Measurements from ENCODE around the gene MAPK8IP2.
"Not testable (repeated sequence)": the region's sequence is repeated elsewhere in the genome, so short reads cannot be mapped to it uniquely, and the experiment has no call there.

Gene MAPK8IP2

GRCh38 chr22:50620593-50621355 lies 20.2 kb downstream of the MAPK8IP2 start:
- peak; percentile 68 for DNase-seq

DNA sequence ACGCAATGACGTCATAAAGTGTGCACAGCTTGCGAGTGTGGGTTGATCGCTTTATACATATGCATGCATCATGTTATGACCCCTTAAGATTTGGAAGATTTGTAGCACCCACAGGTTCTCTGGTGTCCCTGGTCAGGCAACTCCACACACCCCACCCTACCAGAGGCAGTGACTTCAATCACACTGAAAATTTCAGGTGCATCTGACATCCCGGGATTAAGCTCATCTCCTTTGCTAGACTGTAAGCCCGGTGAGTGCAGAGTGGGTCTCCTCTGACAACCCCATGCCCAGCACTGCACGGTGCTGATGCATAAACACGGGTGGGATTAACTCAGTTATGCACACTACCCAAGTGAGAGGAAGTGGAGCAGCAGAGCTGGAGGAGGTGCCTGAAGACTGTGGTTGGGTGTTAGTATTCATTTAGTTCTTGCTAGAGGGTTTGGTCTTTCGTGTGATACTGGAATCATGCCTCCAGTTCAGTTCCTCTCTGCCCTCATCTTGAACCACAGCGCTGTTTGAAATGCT lies 20.8 kb downstream of the MAPK8IP2 start:
- DNase-seq: peak; percentile 48

DNA sequence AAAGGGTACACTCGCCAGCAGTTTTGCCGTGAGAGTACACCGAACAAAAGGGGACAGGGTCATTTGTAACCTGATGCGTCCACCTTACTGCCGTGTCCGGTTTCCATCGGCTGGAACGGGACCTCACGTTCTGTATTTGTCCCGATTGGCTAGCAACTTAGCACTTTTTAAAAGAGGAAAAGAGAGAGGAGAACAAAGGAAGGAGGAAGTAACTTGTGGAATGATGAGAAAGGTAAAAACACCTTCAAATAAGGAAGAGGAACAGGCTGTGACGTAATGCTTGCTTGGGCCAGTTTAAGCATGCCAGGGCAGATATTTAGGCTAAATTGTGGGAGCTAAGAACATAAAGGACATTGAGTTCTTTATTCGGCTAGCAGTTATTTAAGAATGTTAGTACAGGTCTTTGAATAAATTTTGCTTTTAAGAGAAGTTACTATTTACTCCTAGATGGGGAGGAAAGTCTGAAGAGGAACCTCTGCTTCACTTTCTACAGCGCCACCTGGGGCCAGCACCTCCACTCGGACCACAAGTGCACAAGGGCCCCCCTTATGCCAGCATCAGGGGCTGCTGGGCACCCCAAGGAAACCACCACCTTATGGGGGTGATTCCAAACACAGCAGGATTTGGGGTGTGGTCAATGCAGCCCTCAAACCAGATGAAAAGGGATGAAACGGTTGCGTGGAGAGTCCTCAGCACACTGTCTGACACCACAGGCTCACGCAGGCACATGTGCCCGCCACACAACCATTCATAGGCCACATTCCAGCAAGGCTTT lies 21.5 kb downstream of the MAPK8IP2 start:
- DNase-seq: no peak

DNA sequence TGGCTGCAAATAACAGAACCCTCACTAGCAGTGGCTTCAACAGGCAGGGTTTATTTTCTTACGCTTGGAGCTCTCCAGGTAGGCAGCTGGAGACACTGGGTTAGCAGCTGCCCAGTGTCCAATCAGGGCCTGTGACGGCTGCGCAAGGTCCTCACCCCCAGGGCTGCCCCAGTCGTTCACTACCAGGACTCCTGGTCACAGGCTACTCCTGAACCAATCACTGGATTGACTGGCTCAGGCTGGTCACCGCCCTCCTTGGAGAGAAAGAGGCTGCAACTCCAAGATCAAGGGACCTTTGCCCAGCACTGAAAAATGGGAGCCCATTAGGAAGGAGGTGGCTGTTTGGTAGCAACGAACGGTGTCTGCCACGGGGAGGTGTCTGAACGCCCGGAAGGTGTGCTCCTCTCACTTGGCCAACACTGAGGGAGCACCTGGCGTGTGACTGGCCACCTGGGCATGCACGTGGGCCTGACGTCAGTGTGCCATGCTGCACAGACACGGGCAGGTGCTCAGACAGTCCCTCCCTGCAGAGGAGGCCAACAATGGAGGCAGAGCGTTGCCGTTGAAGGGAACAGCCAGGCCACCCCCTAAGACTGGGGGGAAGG lies 22.2 kb downstream of the MAPK8IP2 start:
- peak; percentile 62 for DNase-seq

DNA sequence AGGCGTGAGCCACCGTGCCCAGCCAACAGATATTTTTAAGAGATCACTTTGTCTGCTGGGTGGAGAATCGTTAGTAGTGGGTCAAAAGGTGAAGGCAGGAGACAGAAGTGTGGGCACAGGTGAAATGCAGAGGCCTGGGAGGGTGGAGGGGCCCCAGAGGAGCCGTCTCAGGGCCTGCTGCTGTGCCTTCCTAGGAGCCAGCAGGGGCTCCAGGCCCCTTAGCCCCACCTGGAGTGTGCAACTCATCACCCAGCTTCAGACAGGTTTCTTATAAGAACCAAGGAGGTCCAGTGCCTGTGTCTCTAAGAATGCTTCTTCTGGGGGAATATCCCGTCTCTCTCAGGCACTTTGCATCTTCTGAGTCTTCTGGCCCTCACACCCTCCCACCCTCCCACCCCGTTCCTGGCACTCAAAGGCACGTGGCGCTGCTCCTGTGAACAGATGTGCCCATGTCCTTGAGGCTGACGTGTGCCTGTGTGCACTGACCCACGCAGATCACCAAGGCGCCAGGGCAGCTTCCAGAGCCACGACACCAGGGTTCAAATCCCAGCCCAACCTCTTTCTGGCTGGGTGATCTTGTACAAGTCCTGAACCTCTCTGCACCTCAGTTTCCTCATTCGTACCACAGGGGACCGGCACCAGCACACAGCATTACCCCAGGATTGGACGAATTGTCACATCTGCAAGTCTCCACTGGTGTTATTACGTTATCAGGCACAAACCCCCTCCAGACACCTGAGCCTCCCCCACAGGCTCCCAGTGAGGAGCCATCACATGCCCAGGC lies 23.9 kb downstream of the MAPK8IP2 start:
- no peak for DNase-seq

DNA sequence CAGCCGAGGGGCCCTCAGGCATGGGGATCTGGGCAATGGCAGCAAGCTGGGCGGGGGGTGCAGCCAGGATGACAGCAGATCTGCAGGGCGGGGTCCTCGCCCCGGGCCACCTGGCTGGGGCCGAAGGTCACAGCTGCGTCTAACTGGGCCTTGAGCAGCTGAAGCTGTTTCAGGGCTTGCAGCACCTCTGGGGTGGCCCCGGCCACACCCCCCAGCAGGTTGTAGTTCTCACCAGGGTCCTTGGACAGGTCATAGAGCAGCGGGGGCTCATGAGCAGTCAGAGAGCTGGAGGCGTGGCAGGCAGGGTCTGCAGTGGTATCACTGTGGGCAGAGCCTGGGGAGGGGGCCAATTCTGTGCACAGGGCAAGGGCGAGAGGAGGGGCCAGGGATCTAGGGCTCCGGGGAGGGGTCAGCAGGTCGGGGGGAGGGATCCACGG lies 24.6 kb downstream of the MAPK8IP2 start:
- no peak for DNase-seq

DNA sequence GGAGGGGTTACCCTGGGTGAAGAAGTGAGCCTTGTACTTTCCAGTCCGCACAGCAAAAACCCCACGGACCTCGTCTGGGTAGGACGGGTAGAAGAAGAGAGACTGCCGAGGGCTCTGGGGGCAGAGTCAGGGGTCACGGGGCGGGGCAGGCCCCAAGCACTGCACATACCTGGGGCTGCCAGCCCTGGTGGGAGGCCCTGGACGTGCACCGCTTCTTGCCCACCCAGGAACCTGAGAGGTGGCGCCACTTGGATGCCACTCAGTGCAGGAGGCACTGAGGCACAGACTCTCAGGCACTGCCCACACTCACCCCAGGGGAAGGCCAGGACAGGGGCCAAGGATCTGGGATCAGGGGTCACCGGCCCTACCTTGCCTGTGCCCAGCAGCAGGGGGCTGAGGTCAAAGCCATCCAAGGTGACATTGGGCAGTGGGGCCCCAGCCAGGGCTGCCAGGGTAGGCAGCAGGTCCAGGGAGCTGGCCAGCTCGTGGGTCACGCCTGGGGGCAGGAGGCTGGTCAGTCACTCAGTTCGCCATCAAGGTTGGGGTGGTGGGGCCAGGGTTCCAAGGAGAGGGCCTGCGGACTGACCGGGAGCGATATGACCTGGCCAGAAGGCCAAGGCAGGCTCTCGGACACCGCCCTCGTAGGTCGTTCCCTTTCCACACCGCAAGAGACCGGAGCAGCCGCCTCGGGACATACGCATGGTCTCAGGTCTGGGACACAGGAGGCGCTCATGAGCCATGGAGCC lies 25.1 kb downstream of the MAPK8IP2 start:
- no peak for DNase-seq

DNA sequence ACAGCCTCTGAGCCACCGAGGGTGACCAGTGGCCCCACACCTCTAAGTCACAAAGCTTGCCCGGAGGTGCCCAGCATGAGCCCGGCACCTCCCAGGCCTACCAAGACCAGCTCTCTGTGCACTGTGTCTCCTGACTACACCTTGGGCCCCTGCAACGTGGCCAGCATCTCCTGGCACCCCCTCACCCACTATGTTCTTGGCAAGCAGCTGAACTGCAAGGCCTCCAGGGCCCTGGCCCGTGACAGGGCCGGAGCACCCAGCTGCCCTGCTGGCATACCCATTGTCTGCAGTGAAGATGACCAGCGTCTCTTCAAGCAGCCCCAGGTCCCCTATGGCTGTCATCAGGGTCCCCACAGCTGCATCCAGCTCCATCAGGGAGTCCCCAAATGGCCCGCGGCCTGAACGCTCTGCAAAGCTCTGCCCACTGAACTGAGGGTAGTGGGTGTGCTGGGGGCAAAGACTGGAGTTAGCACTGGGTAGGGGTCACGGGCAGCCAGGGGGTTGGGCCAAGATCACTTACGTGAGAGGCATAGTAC lies 25.8 kb downstream of the MAPK8IP2 start:
- no peak for DNase-seq

DNA sequence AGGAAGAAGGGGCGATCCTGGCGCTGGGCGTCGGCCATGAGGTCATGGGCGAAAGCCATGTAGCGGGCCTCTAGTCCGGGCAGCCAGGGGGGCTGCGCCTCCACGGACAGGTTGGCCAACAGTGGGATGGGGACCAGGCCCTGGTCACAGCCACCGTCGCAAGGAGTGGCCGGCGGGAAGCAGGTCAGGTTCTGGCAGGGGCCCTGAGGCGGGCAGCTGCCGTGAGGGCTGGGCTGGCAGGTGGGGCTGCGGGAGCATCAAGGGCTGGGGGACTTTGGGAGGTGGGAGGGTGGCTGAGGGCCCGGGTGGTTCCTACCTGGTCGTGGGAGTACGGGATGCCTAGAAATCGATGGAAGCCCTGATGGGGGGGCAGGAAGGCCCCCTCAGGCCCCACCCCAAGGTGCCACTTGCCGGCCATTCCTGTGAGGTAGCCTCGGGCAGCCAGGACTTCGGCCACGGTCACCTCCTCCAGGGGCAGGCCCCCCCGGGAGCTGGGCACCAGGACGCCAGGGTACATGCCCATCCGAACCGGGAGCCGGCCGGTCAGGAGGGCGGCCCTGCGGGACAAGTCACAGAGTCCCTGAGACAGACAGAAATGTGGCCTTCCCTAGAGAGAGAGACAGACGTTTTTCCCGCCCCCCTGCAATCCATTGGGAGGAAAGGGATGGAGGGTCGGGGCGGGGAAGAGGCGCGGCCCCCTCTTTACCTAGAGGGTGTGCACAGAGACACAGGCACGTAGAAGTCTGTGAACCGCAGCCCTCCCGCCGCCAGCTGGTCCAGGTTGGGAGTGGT lies 26.5 kb downstream of the MAPK8IP2 start:
- DNase-seq: no peak

- peak; percentile 70 for DNase-seq
These were observed 27.3 kb downstream of the MAPK8IP2 start, which contains the start of gene ARSA for GRCh38 chr22:50627642-50628542. Gene ARSA, minus strand, starts transcription at chr22:50628152. Its CDS starts 373 bp downstream, at chr22:50627779.

GRCh38 chr22:50628543-50629134 lies 28.0 kb downstream of the MAPK8IP2 start:
- no peak for DNase-seq

DNA sequence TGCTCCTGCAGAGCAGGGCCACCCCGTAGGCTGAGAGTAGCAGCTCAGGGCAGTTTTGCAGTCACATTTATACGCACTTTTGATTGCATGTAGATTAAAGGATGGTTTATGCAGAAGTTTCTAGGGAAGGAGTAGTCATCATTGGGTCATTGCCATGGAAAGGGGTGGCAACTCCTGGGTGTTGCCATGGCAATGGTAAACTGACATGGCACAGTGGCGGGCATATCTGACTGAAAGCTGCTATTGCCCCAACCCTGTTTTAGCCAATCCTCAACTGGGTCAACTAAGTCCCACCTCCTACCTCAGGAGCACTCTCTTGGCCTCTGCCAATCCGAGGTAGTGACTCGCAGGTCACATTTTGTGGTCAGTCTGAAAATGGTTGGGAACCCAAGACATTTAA lies 29.8 kb downstream of the MAPK8IP2 start:
- no peak for DNase-seq

GRCh38 chr22:50633086-50633485 lies 32.5 kb downstream of the MAPK8IP2 start:
- no peak for DNase-seq

GRCh38 chr22:50633771-50634170 lies 33.2 kb downstream of the MAPK8IP2 start:
- DNase-seq: no peak

- no peak for DNase-seq
These were observed 35.0 kb downstream of the MAPK8IP2 start for GRCh38 chr22:50635591-50635990.

- DNase-seq: not testable (repeated sequence)
These were observed 39.7 kb downstream of the MAPK8IP2 start for GRCh38 chr22:50640296-50640695.

DNA sequence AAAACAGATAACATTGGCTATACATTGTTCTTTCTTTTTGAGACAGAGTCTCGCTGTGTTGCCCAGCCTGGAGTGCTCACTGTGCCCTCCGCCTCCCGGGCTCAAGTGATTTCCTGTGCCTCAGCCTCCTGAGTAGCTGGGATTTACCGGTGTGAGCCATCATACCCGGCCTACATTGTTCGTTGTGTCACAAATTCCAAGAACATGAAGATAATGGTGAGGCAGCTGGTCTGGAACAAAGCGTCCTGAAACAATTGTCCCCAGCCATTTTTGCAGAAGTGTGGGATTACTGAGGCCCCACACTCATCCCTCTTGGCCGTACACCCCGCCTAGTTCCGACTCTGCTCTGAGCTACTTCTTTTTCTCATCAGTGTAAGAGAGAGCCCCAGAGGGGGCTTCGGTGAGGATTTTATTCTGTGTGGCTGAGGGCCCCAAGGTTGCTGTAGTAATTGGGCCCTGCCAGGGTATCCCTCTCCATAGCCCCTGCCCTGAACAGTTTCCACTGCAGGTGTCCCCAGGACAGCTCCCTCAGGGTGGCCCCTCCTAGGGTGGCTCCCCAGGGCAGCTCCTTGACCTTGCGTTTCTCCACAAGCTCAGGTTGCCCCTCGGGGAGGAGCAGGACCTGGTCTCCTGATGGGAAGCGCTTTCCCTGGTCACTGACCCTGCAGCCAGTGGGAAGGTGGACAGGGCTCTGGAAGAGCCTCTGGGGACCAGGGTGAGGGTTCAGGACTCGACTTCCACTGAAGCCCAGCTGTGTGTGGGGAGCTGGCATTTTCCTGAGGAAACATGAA lies 40.5 kb downstream of the MAPK8IP2 start:
- no peak for DNase-seq
